DOHH2 (cell line): ENCODE data around the gene ROBO1.

Experiments used
- H3F3A ChIP-seq: fragments of 200-600 bp; sonication (generic), shearing (Covaris generic); 2 replicates; pipeline ENCODE4 v1.6.0; 2016; ENCODE audit warnings: antibody characterized with exemption, mild to moderate bottlenecking; ENCODE audit not compliant: control insufficient read depth, insufficient read depth
- H3K27ac ChIP-seq: fragments of 200-600 bp; sonication (generic); 2 replicates; pipeline ENCODE4 v1.5.1; 2014; ENCODE audit warnings: low read depth, mild to moderate bottlenecking, low read length, moderate library complexity
- H3K27me3 ChIP-seq: fragments of 200-600 bp; sonication (generic); 2 replicates; pipeline ENCODE4 v1.6.1; 2014; ENCODE audit warnings: mild to moderate bottlenecking, low read length, mixed read lengths; ENCODE audit not compliant: control insufficient read depth
- H3K36me3 ChIP-seq: fragments of 200-600 bp; sonication (generic); 2 replicates; pipeline ENCODE4 v1.6.1; 2014; ENCODE audit warnings: mild to moderate bottlenecking, low read length, moderate library complexity, mixed read lengths; ENCODE audit not compliant: control insufficient read depth
- H3K4me1 ChIP-seq: fragments of 200-600 bp; sonication (generic); 2 replicates; pipeline ENCODE4 v1.6.1; 2014; ENCODE audit warnings: mild to moderate bottlenecking, low read length, mixed read lengths; ENCODE audit not compliant: control insufficient read depth
- H3K4me2 ChIP-seq: fragments of 200-600 bp; sonication (generic); 2 replicates; pipeline ENCODE4 v1.6.0; 2014; ENCODE audit warnings: mild to moderate bottlenecking, low read length, moderate library complexity
- H3K4me3 ChIP-seq: fragments of 200-600 bp; sonication (generic); 2 replicates; pipeline ENCODE4 v1.5.1; 2014; ENCODE audit warnings: mild to moderate bottlenecking, low read length, mixed read lengths
- H3K79me2 ChIP-seq: fragments of 200-600 bp; sonication (generic); 2 replicates; pipeline ENCODE4 v1.6.1; 2014; ENCODE audit warnings: mild to moderate bottlenecking, low read length, mixed read lengths; ENCODE audit not compliant: control insufficient read depth
- H3K9me2 ChIP-seq: fragments of 200-600 bp; sonication (generic); replicated peaks from 2 replicates; pipeline ENCODE4 v1.6.1; 2014; ENCODE audit warnings: mild to moderate bottlenecking, low read length, mixed read lengths; ENCODE audit not compliant: control insufficient read depth
- H3K9me3 ChIP-seq: fragments of 200-600 bp; sonication (generic); 2 replicates; pipeline ENCODE4 v1.6.1; 2014; ENCODE audit warnings: antibody characterized with exemption, low read length, mixed read lengths; ENCODE audit not compliant: control insufficient read depth, insufficient read depth
- H4K20me1 ChIP-seq: fragments of 200-600 bp; sonication (generic); 2 replicates; pipeline ENCODE4 v1.6.0; 2014; ENCODE audit warnings: low read depth, mild to moderate bottlenecking, antibody characterized with exemption, low read length, moderate library complexity; ENCODE audit not compliant: control insufficient read depth, insufficient read depth
- CTCF ChIP-seq: fragments of 200-600 bp; sonication (generic); IDR thresholded peaks from one replicate; pipeline ENCODE4 v1.5.1; 2014; ENCODE audit warnings: antibody characterized with exemption, mild to moderate bottlenecking, low read depth, low read length; ENCODE audit not compliant: poor library complexity, severe bottlenecking
- EZH2phosphoT487 ChIP-seq: fragments of 200-600 bp; sonication (generic); IDR thresholded peaks from 2 replicates; pipeline ENCODE4 v1.6.1; 2017; ENCODE audit warnings: borderline replicate concordance, mild to moderate bottlenecking, antibody characterized with exemption, low read length, moderate library complexity, mixed read lengths

Gene ROBO1

GRCh38 chr3:78995087-78995486 is 772.7 kb downstream of the ROBO1 start:
- Histone ChIP-seq H3K4me1 (no peaks in the 10 kb centered on the region), H3K27me3 (no peaks in the 10 kb centered on the region), H3K4me3 (no peak overlapping the region), H4K20me1 (no peaks in the 10 kb centered on the region), H3F3A (no peaks in the 10 kb centered on the region), H3K79me2 (no peaks in the 10 kb centered on the region), H3K4me2 (no peak overlapping the region), H3K9me2 (no peaks in the 10 kb centered on the region), H3K36me3 (no peaks in the 10 kb centered on the region), H3K9me3 (no peaks in the 10 kb centered on the region), H3K27ac (no peak overlapping the region)
- TF ChIP-seq CTCF: no peak
- TF ChIP-seq EZH2phosphoT487: no peak

- H3K36me3 ChIP-seq: no peaks in the 10 kb centered on the region
- H3K9me3 ChIP-seq: no peaks in the 10 kb centered on the region
- H3K9me2 ChIP-seq: no peaks in the 10 kb centered on the region
- H3K4me1 ChIP-seq: no peaks in the 10 kb centered on the region
- H3K27ac ChIP-seq: no peak overlapping the region
- no peaks in the 10 kb centered on the region for H4K20me1 ChIP-seq
- no peaks in the 10 kb centered on the region for H3K27me3 ChIP-seq
- no peak overlapping the region for H3K4me2 ChIP-seq
- H3K4me3 ChIP-seq: no peak overlapping the region
- no peak for TF ChIP-seq EZH2phosphoT487
- no peak for TF ChIP-seq CTCF
- H3F3A ChIP-seq: no peaks in the 10 kb centered on the region
- no peaks in the 10 kb centered on the region for H3K79me2 ChIP-seq
Observed at GRCh38 chr3:78994174-78995027, 773.4 kb downstream of the ROBO1 start.

GRCh38 chr3:78993375-78993774 is 774.4 kb downstream of the ROBO1 start:
- no peaks in the 10 kb centered on the region for H3K36me3 ChIP-seq
- TF ChIP-seq EZH2phosphoT487: no peak
- no peak for TF ChIP-seq CTCF
- no peak overlapping the region for H3K4me2 ChIP-seq
- no peak overlapping the region for H3K4me3 ChIP-seq
- no peaks in the 10 kb centered on the region for H3F3A ChIP-seq
- no peaks in the 10 kb centered on the region for H3K27me3 ChIP-seq
- H3K9me2 ChIP-seq: no peaks in the 10 kb centered on the region
- no peaks in the 10 kb centered on the region for H4K20me1 ChIP-seq
- no peaks in the 10 kb centered on the region for H3K9me3 ChIP-seq
- H3K4me1 ChIP-seq: no peaks in the 10 kb centered on the region
- no peaks in the 10 kb centered on the region for H3K79me2 ChIP-seq
- H3K27ac ChIP-seq: no peak overlapping the region
